HG02759 (cell line): Measurements from ENCODE around the gene RANBP3L.

Experiments
- ATAC-seq: cut with Tn5 transposase; IDR thresholded peaks from one replicate; pipeline ENCODE4 v1.9.1; 2021; ENCODE audit warnings: mild to moderate bottlenecking, moderate library complexity; ENCODE audit not compliant: unreplicated experiment

RANBP3L gene

GRCh38 chr5:36246036-36246800 lies 55.5 kb downstream of the RANBP3L start:
- ATAC-seq: no peak

DNA sequence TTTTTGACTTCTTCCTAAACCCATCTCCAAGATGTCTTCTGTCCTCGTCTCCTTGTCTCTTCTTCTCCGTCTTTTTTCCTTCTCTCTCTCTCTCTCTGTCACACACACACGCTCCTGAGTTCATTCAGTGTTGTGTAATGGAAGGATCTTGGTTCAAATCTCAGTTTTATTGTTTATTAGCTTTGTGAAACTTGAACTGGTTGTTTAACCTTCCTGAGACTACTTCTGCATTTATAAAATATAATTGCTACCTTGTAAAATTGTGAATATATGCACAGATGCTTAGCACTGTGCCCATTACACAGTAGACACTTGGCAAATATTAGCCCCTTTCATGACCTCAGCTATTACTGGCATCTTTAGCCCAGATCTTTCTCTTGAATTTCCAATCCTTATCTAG lies 57.6 kb downstream of the RANBP3L start:
- ATAC-seq: no peak

- no peak for ATAC-seq
These were observed 58.0 kb downstream of the RANBP3L start for GRCh38 chr5:36243653-36244052.

DNA sequence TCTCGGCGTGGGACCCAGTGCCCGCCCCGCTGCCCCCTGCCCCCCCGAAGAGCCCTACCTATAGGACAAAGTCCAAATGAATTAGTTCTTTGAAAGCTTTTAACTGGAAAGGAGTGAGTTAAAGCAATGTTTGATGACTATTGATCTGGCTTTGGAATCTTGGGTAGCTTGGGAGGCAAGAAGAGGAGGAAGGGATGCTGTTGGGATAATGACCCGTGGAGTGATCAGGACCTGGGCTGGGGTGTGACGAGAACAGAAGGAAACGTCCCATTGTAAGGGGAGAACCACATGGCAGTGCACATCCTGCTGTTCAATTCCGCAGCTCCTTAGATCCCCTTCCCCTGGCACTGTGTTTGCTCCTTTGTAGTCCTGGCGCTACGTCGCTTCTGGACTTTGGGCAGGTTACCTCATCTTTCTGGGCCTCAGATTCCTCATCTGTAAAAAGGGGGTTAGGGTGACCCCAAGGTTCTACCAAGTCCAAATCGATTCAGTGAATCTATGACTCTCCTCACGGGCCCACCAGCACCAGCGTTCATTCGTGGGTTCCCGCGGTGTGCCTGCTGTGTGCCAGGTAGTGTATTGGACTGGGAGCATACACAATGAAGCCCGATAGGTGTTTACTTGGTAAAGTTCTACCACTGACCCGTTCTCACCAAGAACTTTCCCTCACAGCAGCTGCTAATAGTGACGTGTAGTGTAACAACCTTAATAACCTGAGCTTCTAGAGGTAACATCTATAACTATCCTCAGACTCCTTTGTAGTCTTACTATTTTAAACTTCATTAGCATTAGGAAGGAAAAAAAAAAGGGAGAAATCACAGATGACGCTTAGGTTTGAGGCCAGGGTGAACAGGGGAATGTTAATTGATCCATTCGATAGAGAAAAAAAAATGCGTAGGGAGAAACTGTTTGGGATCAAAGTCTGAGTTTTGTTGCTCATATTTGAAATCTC lies 58.9 kb downstream of the RANBP3L start:
- no peak for ATAC-seq

DNA sequence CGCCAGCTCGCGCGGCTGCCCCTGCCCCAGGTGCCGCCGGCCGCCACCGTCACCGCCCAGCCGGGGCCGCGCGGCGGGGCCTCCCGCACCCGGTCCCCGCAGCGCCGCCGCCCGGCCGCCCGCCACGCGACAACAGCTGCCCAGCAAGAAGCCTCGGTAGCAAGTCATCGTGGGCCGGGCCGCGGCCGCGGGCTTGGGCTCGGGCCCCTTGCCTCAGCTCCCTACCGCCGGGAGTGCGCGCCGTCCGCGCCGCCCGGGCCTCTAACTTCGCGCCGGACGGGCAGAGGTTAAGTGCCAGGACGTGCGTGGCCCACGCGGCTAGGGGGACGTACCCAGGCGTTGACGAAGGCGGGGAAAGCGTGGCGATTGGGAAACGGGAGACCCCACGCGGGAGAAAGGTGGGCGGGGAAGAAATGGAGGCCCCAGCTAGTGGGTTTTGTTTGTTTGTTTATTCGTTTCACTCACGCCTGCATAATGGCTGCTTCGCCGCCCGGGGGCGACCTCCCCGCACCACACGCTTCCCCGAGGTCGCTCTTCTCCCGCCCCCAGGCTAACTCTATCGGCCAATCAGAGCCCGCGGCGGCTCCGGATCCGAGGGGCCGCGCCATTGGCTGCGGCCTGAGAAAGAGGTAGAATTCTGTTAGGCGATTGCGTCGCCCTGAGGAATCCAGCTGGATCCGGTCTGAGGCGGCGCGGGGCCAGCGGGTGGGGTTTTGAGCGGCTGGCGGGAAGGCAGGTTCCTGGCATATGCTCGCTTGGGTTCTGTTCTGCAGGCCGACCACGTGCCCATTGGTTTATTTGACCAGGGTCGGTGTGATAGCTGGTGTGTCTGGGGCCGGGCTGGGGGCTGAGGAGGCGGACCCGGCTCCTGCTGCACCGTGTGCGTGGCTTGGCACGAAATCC lies 59.8 kb downstream of the RANBP3L start, which contains the start of gene NADK2:
TSS of gene NADK2 (minus strand) at position 295 of the 903 bp plus-strand sequence. CDS start at position 168, 127 bp downstream.
- ATAC-seq: peak; percentile 89

DNA sequence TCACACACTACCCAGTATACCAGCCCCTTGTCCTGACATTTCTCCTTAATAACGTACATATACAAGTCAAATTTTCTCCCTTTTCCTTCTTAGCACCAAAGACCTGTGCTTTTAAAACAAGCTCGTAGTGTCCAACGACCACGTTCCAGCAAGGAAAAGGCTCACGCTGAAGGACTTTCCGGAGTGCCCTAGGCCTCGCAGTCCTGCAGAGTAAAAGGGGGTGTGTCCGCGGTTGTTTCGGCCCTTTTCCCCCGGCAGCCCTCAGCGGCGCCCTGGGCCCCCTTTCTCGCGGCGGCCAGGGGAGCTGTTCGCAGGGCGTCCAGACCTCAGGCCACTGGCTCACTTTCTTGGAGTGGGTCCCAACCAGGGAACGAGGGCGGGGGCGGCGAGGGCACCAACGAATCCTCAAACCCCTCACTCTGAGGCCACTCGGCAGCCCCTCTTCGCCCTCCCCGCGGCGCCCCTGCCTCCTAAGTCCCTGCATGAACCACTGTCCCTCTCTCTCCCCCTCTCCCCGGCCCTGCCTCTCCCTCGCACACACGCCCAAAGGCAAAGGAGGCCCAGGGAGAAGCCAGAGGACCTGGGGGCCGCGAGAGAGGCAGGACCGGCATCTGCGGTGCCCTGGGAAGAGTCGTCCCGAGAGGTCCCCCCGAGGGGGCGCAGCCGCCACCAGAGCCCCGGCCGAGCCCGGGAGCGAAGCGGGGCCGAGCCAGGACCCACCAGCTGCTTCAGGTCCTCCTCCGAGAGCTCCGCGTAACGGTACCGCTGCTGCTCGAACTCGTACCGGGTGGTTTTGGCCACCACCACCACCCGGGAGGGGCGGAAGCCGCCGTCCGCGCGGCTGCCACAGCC lies 60.7 kb downstream of the RANBP3L start:
- peak; percentile 32 for ATAC-seq

DNA sequence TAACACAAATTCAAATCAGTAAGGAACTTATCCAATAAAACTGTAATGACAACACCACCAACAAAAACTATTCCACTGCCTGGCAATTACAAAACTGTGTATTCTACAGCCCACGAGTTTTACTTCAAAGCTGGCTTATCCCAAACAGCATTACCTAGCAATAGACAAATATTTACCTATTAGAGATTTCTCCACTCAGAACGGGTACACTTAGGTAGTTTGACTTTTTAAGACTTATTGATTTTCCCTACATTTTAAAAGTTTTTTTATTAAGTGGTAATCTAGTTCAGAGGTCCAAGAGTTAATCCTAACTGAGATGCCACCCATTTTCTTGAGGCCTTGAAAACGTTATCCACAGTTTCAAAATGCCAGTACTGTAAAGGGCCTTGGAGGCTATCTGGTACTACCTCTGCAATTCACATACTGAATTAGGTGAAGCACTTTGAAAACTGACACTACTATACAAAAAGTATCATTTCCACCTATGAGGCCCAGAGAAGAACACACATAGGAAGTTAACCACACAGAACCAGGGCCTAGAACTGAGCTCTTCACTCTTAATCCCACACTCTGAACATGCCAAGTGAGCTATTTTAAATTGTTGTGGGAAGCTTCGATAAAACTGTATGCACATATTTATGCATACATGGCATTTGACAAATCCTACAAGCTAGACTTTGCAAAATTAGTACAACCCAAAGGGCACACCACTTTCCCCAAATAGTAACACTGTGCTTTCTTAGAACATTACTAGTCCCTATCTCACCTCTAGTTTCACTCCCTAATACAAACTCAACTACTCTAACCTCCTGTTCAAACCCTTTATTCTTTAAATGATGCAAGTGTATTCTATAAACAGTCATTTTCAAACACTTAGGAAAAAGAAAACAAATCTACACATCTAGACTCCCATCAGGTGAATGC lies 62.1 kb downstream of the RANBP3L start:
- ATAC-seq: no peak

DNA sequence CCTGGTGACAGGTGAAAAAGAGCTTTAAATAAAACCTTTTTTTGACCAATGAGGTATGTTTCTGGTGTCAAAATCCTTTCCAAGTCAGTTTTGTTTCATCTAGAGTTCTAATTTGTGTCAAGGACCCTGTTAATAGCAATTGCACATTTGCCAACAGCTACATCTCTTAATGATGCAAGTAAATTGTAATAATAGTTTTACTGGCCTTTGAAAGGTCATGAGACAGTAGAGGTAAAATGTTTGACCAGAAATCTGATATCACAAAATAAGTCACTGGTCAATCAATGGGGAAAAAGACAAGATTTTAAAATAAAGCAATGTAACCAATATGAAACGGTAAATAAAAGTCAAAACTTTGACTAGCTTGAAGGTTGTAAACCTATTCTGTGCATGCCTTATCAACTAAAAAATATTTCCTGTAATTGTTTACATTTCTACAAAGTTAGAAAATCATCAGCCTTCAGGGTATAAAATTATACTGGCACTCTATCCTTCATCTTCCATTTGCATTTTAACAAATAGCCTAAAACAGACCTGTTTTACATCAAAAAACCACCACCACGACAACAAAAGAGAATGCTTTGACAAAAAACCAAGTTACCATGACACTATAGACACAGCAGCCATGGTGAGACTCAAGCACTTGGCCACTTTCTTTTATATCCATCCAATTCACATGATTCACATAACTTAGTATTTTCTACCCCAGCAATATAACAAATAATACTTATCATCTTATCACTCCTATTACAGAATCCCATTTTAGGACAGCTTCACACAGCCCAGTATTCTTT lies 63.0 kb downstream of the RANBP3L start:
- ATAC-seq: no peak

DNA sequence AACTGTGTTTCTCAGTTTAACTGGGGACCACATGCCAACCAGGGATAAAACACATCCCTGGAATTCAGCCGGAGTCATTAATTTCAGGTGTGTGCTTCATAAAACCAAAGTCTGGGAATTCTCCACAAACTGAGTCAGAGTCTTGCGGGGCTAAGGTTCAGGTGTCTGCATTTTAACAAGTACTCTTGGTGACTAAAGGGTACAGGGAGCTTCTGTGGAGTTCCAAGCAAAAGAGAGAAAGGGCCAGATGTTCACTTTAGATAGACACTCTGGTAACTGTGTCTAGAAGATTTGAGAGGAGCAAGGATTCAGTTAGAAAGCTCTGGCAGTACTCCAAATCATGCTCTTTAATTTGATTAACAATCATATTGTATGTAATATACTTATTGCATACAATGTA lies 64.0 kb downstream of the RANBP3L start:
- ATAC-seq: no peak

DNA sequence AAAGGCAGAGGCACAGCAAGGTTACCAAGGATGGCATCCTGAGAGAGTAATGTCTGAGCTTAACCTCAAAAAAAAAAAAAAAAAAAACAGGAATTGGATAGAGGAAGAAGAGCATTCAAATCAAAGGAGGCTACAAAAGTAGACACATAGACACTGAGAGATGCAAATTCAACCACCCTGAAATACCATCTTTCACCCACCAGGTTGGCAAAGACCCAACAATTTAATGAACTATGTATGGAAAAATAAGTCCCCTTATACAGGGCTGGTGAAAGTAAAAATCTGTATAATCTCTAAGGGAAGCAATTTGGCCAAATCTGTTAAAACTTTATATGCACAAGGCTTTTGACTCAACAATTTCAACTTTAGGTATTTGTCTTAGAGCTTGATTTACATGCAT lies 64.9 kb downstream of the RANBP3L start:
- ATAC-seq: no peak

DNA sequence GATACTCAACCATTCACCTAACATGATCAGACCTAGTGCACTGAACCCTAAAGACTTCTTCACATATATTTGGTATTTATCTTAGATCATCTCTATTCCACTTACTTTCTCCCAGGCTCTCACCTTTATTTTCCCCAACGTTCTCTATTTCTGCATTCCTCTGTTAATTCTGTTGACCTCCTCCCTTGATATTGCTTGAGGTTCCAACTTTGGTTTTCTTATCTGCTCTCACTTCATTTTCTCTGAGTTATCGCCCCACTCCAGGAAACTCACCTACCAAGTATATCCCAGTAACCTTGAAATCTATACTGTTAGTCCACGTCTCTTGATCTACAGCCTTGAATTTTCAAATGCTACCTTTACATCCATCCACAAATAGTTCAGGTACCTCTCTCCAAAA lies 69.2 kb downstream of the RANBP3L start:
- no peak for ATAC-seq

DNA sequence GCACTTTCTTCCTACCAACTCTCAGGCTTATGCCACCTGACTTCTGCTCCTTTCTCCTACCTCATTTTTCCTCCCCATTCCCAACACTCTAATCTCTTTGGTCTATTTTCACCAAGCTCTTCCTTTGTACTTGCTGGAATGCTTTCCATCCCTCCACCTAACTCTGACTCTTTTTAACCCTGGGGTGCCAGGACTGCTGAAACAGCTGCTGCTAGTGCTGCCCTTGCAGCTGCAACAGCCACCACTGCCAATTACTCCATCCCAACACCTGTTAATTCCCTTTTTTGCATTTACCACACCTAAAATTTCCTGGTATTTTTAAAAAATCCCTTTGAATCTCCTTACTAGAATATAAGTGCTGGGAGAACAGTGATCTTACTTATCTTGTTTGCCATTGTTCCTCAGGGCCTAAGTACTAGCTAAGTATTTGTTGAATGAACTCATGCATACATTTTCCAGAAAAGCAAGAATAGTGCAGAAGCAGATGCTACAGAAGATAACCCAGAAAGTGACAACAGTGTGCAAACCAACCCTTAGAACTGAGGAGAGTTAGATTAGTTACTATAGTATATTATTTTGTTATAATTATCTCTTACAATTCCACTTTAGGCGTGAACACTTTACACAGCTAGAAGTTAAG lies 71.4 kb downstream of the RANBP3L start:
- no peak for ATAC-seq

DNA sequence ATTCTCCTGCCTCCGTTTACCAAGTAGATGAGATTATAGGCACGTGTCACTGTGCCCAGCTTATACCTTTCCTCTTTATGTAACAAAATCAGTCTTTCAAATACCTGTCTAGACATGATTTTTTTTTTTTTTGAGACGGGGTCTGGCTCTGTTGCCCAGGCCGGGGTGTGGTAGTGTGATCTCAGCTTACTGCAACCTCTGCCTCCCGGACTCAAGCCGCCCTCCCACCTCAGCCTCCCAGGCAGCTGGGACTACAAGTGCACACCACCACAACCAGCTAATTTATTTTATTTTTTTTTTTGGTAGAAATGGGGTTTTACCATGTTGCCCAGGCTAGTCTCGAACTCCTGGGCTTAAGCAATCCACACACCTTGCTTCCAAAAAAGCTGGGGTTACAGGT lies 73.2 kb downstream of the RANBP3L start:
- no peak for ATAC-seq

DNA sequence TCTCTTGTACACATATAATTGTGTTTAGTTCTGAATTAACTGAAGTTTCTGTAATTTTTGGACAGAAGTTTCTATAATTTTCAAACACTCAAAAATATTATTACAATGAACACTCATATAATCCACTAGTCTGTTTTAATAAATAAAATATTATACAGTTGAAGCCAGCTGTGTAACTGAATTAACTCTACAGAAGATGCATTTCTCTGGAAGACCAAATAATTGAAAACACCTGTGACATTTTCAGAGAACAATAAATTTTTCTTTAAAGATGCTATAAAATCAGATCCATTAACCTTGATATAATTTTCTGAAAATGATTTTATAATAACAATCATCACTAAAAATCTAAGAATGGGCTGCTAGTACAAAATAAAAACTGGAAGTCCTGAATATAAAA lies 74.7 kb downstream of the RANBP3L start:
- ATAC-seq: no peak

DNA sequence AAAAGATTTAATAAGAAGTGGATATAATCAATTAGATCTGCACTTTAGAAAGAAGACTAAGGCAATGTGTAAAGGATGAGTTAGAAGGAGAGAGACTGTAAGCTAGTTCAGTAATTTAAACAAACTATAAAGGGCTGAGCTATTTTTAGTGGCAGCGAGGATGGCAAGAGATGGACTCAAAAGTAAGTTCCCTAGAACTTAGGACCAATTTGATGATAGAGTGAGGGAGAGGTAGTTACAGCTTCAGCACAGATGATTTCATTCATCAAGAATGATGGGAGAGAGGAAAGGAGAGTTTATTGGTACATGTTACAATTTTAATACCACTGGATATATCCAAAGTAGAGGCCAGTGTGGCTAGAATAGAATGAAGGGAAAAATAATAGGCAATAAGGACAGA lies 79.1 kb downstream of the RANBP3L start:
- ATAC-seq: no peak

DNA sequence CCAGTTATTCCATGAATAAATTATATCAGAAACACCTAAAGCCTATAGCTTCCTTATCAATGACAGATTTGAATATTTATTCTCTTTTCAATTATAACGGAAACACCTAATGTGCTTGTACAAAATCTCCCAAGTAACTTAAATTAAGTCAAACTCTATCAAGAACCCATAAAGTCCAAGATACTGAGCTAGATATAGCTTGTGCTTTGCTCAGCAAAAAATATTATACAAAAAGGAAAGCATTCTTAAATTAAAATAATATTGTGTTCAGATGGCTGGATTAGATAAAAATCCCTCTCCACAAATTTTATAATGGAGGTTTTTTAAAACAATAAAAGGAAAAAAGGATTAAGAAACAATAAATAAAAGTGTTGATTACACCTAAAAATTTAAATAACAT lies 83.7 kb downstream of the RANBP3L start:
- ATAC-seq: no peak

GRCh38 chr5:36217567-36217966 lies 84.1 kb downstream of the RANBP3L start:
- ATAC-seq: no peak

GRCh38 chr5:36215910-36216309 lies 85.8 kb downstream of the RANBP3L start:
- ATAC-seq: no peak
